Cardiac septum (tissue), 1 donor: Measurements from ENCODE around the gene ZBTB42. TPM values are rescaled to one million over a fixed set of nuclear protein-coding genes. Genes with fewer than 3 reads are reported as not detected.
A peak's percentile ranks its signal among the peaks of the same experiment; 100 is the strongest.
"Not testable (repeated sequence)": the region's sequence is repeated elsewhere in the genome, so short reads cannot be mapped to it uniquely, and the experiment has no call there.

Experiments used
- DNase-seq: peaks from one replicate; pipeline ENCODE4 v3.0.0-alpha.2; 2020; ENCODE audit warnings: low spot score
- intact Hi-C: fragments of 100-400 bp; cut with DNase I; formaldehyde crosslinking; loops from one replicate; pipeline ENCODE4 v1.14.0; 2022
- total RNA-seq: library from RNA; stranded (reverse); fragmentation: NEBNext Ultra II Directional; extraction: Animal tissue kit (Norgen Biotek cat#: 25700); gene quantifications from one replicate; pipeline ENCODE4 v1.2.1, GENCODE V29; 2021
- donor health status: DM: no; HTN: no; CAD: no.

Gene ZBTB42
- total RNA-seq, 1 donor from 2014 or later, result 8.6 TPM

GRCh38 chr14:104803280-104803911 is 2.5 kb downstream of the ZBTB42 start:
- intact Hi-C loops, result no loop called here
- DNase-seq, result peak; percentile 76

GRCh38 chr14:104803912-104804410 is 3.1 kb downstream of the ZBTB42 start:
- no peak for DNase-seq
- intact Hi-C loops, result no loop called here

- no peak for DNase-seq
- intact Hi-C loops, result no loop called here
These were observed 3.8 kb downstream of the ZBTB42 start for GRCh38 chr14:104804481-104805325.

- no peak for DNase-seq
- intact Hi-C loops, result no loop called here
These were observed 4.4 kb downstream of the ZBTB42 start for GRCh38 chr14:104805326-104805678.

GRCh38 chr14:104805941-104806624 is 5.2 kb downstream of the ZBTB42 start:
- intact Hi-C loops, result no loop called here
- DNase-seq, result no peak

GRCh38 chr14:104806625-104807465 is 5.9 kb downstream of the ZBTB42 start:
- intact Hi-C loops, result no loop called here
- DNase-seq, result no peak

GRCh38 chr14:104808456-104808855 is 7.6 kb downstream of the ZBTB42 start:
- no peak for DNase-seq
- intact Hi-C loops, result no loop called here

- intact Hi-C loops, result no loop called here
- no peak for DNase-seq
These were observed 9.4 kb downstream of the ZBTB42 start for GRCh38 chr14:104810316-104810715.

GRCh38 chr14:104813286-104813685 is 12.4 kb downstream of the ZBTB42 start:
- intact Hi-C loops, result no loop called here
- no peak for DNase-seq

GRCh38 chr14:104814701-104815100 is 13.8 kb downstream of the ZBTB42 start:
- peak; percentile 31 for DNase-seq
- intact Hi-C loops, result not testable (repeated sequence)

GRCh38 chr14:104816616-104816884 is 15.6 kb downstream of the ZBTB42 start:
- intact Hi-C loops, result no loop called here
- no peak for DNase-seq

GRCh38 chr14:104817930-104818713 is 17.2 kb downstream of the ZBTB42 start:
- DNase-seq, result peak; percentile 27
- intact Hi-C loops, result no loop called here

GRCh38 chr14:104818714-104819161 is 17.8 kb downstream of the ZBTB42 start:
- peak; percentile 55 for DNase-seq
- intact Hi-C loops, result no loop called here

GRCh38 chr14:104819361-104819781 is 18.5 kb downstream of the ZBTB42 start:
- intact Hi-C loops, result no loop called here
- peak; percentile 54 for DNase-seq

- peak; percentile 74 for DNase-seq
- intact Hi-C loops, result no loop called here
These were observed 19.8 kb downstream of the ZBTB42 start for GRCh38 chr14:104820669-104821228.

GRCh38 chr14:104821229-104821945 is 20.5 kb downstream of the ZBTB42 start:
- intact Hi-C loops, result no loop called here
- peak; percentile 73 for DNase-seq

- peak; percentile 49 for DNase-seq
- intact Hi-C loops, result no loop called here
These were observed 21.2 kb downstream of the ZBTB42 start for GRCh38 chr14:104821971-104822608.
